GM23338 (cell line): ENCODE data around the gene POLR2H.

ENCODE experiments used
- CREB1 ChIP-seq: fragments of 250-450 bp; sonication (Bioruptor Pico); IDR thresholded peaks from 2 replicates; pipeline ENCODE4 v1.5.0; 2020; ENCODE audit warnings: low read depth, mild to moderate bottlenecking, moderate library complexity
- EZH2 ChIP-seq: fragments of 200-600 bp; sonication (generic); IDR thresholded peaks from one replicate; pipeline ENCODE4 v1.8.0; 2017; ENCODE audit warnings: antibody characterized with exemption, mild to moderate bottlenecking, low read depth; ENCODE audit not compliant: unreplicated experiment
- EZH2phosphoT487 ChIP-seq: fragments of 200-600 bp; sonication (generic); IDR thresholded peaks from one replicate; pipeline ENCODE4 v1.8.1; 2018; ENCODE audit warnings: antibody characterized with exemption; ENCODE audit not compliant: unreplicated experiment
- JUNB ChIP-seq: IDR thresholded peaks from one replicate; pipeline ENCODE4 v1.6.1; 2016; ENCODE audit warnings: antibody characterized with exemption; ENCODE audit not compliant: unreplicated experiment
- NANOG ChIP-seq: IDR thresholded peaks from 2 replicates; pipeline ENCODE4 v1.6.1; 2016; ENCODE audit warnings: antibody characterized with exemption, borderline replicate concordance
- POLR2AphosphoS5 ChIP-seq: IDR thresholded peaks from 2 replicates; pipeline ENCODE4 v1.6.1; 2016; ENCODE audit warnings: antibody characterized with exemption, low read depth
- STAT1 ChIP-seq: IDR thresholded peaks from one replicate; pipeline ENCODE4 v1.6.1; 2016; ENCODE audit warnings: antibody characterized with exemption; ENCODE audit not compliant: unreplicated experiment
- ZNF114 ChIP-seq: fragments of 250-450 bp; sonication (Bioruptor Pico); IDR thresholded peaks from 2 replicates; pipeline ENCODE4 v1.5.0; 2020; ENCODE audit warnings: mild to moderate bottlenecking, moderate library complexity
- ZNF331 ChIP-seq: fragments of 250-450 bp; sonication (Bioruptor Pico); IDR thresholded peaks from 2 replicates; pipeline ENCODE4 v1.5.0; 2020; ENCODE audit warnings: low read depth, mild to moderate bottlenecking, moderate library complexity
- TF ChIP-seq, protein P1 (sequence below), 2 experiments: fragments of 200-600 bp in 1 of 2; sonication (generic) in 1 of 2; conservative IDR thresholded peaks; 2 replicates each; pipeline versions ENCODE4 v1.5.1 to v1.6.1; 2016 to 2017; ENCODE audit warnings: antibody characterized with exemption in 2 of 2, low read depth in 2 of 2, mild to moderate bottlenecking in 2 of 2, moderate library complexity in 1 of 2
- TF ChIP-seq, protein P2 (sequence below): fragments of 250-450 bp; sonication (Bioruptor Pico); IDR thresholded peaks from 2 replicates; pipeline ENCODE4 v1.5.0; 2020; ENCODE audit warnings: mild to moderate bottlenecking, moderate library complexity
- TF ChIP-seq, protein P3 (sequence below): IDR thresholded peaks from one replicate; pipeline ENCODE4 v1.6.1; 2018; ENCODE audit warnings: antibody characterized with exemption; ENCODE audit not compliant: unreplicated experiment
- TF ChIP-seq, protein P4 (sequence below): IDR thresholded peaks from 2 replicates; pipeline ENCODE4 v1.6.1; 2016; ENCODE audit warnings: antibody characterized with exemption

DNA sequence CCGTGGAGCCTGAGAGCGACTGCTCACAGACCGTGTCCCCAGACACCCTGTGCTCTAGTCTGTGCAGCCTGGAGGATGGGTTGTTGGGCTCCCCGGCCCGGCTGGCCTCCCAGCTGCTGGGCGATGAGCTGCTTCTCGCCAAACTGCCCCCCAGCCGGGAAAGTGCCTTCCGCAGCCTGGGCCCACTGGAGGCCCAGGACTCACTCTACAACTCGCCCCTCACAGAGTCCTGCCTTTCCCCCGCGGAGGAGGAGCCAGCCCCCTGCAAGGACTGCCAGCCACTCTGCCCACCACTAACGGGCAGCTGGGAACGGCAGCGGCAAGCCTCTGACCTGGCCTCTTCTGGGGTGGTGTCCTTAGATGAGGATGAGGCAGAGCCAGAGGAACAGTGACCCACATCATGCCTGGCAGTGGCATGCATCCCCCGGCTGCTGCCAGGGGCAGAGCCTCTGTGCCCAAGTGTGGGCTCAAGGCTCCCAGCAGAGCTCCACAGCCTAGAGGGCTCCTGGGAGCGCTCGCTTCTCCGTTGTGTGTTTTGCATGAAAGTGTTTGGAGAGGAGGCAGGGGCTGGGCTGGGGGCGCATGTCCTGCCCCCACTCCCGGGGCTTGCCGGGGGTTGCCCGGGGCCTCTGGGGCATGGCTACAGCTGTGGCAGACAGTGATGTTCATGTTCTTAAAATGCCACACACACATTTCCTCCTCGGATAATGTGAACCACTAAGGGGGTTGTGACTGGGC, 16.8 kb upstream of the POLR2H start:
- TF ChIP-seq, protein P1, sequence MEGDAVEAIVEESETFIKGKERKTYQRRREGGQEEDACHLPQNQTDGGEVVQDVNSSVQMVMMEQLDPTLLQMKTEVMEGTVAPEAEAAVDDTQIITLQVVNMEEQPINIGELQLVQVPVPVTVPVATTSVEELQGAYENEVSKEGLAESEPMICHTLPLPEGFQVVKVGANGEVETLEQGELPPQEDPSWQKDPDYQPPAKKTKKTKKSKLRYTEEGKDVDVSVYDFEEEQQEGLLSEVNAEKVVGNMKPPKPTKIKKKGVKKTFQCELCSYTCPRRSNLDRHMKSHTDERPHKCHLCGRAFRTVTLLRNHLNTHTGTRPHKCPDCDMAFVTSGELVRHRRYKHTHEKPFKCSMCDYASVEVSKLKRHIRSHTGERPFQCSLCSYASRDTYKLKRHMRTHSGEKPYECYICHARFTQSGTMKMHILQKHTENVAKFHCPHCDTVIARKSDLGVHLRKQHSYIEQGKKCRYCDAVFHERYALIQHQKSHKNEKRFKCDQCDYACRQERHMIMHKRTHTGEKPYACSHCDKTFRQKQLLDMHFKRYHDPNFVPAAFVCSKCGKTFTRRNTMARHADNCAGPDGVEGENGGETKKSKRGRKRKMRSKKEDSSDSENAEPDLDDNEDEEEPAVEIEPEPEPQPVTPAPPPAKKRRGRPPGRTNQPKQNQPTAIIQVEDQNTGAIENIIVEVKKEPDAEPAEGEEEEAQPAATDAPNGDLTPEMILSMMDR (conservative IDR thresholded peaks at IDR 0.05; ENCODE audit: low read depth in 2 of 2) = no peak
- TF ChIP-seq EZH2 = no peak
- TF ChIP-seq POLR2AphosphoS5 = no peak
- TF ChIP-seq EZH2phosphoT487 = no peak
- TF ChIP-seq, protein P2, sequence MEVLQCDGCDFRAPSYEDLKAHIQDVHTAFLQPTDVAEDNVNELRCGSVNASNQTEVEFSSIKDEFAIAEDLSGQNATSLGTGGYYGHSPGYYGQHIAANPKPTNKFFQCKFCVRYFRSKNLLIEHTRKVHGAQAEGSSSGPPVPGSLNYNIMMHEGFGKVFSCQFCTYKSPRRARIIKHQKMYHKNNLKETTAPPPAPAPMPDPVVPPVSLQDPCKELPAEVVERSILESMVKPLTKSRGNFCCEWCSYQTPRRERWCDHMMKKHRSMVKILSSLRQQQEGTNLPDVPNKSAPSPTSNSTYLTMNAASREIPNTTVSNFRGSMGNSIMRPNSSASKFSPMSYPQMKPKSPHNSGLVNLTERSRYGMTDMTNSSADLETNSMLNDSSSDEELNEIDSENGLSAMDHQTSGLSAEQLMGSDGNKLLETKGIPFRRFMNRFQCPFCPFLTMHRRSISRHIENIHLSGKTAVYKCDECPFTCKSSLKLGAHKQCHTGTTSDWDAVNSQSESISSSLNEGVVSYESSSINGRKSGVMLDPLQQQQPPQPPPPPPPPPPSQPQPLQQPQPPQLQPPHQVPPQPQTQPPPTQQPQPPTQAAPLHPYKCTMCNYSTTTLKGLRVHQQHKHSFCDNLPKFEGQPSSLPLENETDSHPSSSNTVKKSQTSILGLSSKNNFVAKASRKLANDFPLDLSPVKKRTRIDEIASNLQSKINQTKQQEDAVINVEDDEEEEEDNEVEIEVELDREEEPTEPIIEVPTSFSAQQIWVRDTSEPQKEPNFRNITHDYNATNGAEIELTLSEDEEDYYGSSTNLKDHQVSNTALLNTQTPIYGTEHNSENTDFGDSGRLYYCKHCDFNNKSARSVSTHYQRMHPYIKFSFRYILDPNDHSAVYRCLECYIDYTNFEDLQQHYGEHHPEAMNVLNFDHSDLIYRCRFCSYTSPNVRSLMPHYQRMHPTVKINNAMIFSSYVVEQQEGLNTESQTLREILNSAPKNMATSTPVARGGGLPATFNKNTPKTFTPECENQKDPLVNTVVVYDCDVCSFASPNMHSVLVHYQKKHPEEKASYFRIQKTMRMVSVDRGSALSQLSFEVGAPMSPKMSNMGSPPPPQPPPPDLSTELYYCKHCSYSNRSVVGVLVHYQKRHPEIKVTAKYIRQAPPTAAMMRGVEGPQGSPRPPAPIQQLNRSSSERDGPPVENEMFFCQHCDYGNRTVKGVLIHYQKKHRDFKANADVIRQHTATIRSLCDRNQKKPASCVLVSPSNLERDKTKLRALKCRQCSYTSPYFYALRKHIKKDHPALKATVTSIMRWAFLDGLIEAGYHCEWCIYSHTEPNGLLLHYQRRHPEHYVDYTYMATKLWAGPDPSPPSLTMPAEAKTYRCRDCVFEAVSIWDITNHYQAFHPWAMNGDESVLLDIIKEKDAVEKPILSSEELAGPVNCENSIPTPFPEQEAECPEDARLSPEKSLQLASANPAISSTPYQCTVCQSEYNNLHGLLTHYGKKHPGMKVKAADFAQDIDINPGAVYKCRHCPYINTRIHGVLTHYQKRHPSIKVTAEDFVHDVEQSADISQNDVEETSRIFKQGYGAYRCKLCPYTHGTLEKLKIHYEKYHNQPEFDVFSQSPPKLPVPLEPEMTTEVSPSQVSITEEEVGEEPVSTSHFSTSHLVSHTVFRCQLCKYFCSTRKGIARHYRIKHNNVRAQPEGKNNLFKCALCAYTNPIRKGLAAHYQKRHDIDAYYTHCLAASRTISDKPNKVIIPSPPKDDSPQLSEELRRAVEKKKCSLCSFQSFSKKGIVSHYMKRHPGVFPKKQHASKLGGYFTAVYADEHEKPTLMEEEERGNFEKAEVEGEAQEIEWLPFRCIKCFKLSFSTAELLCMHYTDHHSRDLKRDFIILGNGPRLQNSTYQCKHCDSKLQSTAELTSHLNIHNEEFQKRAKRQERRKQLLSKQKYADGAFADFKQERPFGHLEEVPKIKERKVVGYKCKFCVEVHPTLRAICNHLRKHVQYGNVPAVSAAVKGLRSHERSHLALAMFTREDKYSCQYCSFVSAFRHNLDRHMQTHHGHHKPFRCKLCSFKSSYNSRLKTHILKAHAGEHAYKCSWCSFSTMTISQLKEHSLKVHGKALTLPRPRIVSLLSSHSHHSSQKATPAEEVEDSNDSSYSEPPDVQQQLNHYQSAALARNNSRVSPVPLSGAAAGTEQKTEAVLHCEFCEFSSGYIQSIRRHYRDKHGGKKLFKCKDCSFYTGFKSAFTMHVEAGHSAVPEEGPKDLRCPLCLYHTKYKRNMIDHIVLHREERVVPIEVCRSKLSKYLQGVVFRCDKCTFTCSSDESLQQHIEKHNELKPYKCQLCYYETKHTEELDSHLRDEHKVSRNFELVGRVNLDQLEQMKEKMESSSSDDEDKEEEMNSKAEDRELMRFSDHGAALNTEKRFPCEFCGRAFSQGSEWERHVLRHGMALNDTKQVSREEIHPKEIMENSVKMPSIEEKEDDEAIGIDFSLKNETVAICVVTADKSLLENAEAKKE = no peak
- TF ChIP-seq ZNF331 (CRISPR knock-in tag) = no peak
- TF ChIP-seq, protein P3, sequence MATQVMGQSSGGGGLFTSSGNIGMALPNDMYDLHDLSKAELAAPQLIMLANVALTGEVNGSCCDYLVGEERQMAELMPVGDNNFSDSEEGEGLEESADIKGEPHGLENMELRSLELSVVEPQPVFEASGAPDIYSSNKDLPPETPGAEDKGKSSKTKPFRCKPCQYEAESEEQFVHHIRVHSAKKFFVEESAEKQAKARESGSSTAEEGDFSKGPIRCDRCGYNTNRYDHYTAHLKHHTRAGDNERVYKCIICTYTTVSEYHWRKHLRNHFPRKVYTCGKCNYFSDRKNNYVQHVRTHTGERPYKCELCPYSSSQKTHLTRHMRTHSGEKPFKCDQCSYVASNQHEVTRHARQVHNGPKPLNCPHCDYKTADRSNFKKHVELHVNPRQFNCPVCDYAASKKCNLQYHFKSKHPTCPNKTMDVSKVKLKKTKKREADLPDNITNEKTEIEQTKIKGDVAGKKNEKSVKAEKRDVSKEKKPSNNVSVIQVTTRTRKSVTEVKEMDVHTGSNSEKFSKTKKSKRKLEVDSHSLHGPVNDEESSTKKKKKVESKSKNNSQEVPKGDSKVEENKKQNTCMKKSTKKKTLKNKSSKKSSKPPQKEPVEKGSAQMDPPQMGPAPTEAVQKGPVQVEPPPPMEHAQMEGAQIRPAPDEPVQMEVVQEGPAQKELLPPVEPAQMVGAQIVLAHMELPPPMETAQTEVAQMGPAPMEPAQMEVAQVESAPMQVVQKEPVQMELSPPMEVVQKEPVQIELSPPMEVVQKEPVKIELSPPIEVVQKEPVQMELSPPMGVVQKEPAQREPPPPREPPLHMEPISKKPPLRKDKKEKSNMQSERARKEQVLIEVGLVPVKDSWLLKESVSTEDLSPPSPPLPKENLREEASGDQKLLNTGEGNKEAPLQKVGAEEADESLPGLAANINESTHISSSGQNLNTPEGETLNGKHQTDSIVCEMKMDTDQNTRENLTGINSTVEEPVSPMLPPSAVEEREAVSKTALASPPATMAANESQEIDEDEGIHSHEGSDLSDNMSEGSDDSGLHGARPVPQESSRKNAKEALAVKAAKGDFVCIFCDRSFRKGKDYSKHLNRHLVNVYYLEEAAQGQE = no peak
- no peak for TF ChIP-seq NANOG
- no peak for TF ChIP-seq CREB1 (CRISPR knock-in tag)
- TF ChIP-seq, protein P4, sequence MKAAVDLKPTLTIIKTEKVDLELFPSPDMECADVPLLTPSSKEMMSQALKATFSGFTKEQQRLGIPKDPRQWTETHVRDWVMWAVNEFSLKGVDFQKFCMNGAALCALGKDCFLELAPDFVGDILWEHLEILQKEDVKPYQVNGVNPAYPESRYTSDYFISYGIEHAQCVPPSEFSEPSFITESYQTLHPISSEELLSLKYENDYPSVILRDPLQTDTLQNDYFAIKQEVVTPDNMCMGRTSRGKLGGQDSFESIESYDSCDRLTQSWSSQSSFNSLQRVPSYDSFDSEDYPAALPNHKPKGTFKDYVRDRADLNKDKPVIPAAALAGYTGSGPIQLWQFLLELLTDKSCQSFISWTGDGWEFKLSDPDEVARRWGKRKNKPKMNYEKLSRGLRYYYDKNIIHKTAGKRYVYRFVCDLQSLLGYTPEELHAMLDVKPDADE = no peak
- TF ChIP-seq ZNF114 (CRISPR knock-in tag) = no peak
- TF ChIP-seq JUNB = no peak
- TF ChIP-seq STAT1 = no peak
